Daoy (cell line): ENCODE results near the gene CCNF. TPM values are rescaled to one million over a fixed set of nuclear protein-coding genes. Genes with fewer than 3 reads are reported as not detected.

Source experiments
- DNase-seq: peaks from one replicate; pipeline ENCODE4 v3.0.0-alpha.2; 2015; ENCODE audit warnings: low read depth
- total RNA-seq: library from RNA; depleted of rRNA; stranded (reverse); fragments of >200 nt; shearing (Covaris generic); gene quantifications from 2 replicates; pipeline ENCODE4 v1.2.3, GENCODE V29; 2014

The CCNF gene
- total RNA-seq, 1 experiment from 2014 or later: 36.3 TPM

DNA sequence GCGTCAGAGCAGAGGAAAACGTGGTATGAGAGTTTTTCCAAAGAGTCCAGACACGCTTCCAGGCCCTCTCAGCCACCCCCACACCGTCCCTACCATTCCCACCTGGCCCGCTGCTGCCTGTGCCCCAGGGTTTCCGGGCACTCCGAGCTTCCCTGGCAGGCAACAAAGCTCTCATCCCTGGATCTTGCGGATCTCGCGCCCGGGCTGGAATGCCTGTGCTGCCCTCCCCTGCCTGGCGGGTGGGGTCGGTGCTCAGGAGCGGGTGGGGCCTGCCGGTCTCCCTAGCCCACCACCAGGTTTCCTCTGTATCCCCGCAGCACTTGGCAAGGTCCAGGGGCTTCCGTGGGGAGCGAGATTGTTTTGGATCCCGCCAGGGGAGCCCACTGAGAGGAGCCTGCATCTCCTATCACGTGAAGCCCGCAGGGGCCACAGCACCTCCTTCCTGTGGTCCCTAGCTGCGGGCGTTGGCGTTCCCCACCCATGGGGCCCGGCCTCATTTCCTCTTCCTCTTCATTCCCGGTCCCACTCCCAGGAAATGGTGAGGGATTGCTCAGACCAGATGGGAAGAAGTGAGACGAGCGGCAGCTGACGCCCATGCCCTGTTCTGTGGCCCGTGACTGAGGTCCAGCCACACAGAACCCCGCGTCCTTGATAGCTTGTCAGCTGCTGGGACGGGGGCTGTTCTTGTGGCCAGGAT lies 56.7 kb downstream of the CCNF start:
- DNase-seq: no peak

DNA sequence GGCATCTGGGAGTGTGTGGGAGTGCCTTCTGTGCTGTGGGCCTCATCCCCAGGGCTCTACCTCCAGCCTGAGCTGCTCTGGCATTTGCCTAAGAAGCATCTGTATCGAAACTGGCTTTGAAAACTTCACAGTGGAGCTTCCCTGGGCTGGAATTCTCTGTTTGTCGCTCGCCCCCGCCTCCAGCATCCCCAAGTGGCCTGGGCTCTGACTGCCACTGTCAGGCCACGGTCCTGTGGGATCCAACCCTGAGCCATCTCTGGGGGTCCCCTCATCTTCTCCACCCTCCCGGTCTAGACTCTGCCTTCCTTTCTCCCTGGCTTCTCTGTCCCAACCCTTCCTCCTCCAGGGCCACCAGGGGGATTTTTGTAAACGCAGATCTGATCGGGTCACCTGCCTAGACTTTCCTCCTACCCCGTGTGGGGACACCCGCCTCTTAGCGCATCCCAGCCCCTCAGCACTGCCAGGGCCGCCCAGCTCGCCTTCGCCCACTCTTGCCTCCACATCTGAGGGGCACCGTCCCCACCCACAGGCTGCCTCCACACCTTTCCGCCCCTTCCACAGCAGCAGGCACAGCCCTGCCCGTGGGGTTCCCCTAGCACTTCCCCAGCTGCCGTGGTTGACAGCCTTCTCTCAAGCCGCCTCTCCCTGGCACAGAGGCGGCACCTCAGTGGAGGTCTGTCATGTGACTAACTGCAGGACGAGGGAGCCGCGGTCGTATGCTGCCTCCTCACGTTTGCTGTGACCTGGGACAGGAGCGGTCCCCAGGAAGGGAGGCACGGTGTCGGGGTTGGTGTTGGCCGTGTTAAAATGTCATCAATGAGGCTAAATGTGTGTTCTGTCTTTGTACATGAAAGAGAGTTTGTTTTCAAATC lies 57.6 kb downstream of the CCNF start:
- DNase-seq: no peak

DNA sequence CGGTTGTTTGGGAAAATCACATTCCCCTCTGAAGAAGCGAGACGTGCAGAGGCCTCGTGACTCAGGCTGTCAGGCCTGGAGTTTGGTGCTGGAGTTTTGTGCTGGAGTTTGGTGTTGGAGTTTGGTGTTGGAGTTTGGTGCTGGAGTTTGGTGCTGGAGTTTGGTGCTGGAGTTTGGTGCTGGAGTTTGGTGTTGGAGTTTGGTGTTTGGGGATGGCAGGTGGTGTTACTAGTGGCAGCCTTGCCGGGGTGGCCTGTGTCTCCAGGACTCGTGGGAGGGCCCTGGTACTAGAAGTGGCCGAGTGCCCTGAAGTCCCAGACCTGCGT lies 58.2 kb downstream of the CCNF start:
- DNase-seq: no peak

DNA sequence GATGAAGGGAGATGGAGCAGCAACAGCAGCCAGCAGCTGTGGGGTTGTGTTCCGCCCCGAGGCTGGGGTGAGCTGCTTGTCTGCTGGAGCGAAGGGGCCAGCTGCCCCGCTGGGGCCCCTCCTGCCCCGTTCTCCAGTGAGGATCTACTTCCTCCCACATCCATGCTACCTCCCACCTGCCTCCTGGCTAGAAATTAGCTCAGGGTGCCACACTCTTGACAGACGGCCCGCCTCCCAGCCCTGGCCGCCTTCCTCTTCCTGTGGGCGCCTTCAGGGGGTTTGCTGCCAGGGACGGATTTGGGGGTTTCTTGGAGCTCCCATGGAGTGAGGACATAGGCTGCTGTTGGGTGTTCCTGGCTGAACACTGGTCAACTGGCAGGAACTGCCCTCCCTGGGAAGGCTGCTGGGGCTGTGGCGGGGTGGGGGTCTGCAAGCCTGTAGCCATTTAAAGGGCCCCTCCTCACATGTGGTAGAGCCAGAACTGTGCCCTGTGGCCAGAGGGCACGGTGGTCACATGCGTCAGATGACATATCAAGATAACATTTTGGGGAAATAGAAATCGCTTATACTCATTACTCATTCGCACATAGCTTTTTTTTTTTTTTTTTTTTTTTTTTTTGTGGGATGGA lies 58.8 kb downstream of the CCNF start:
- no peak for DNase-seq

DNA sequence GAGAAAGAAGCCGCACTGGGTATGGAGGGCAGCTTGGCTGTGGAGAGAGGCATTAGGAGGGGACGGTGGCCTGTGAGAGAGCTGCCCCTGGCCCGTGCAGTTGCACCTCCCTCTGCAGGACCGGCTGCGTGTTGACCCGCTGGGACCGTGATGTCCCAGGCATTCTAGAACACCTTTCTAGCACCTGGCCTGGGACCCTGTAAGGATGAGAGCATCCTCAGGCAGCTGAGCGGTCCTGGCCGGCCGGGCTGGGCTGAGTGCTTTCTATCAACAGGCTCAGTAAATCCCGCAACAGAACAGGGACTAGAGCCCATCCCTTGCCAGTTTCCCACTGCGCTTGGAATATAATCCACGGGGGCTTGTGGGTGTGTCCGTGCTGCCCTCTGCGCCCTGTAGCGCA lies 60.3 kb downstream of the CCNF start:
- no peak for DNase-seq

DNA sequence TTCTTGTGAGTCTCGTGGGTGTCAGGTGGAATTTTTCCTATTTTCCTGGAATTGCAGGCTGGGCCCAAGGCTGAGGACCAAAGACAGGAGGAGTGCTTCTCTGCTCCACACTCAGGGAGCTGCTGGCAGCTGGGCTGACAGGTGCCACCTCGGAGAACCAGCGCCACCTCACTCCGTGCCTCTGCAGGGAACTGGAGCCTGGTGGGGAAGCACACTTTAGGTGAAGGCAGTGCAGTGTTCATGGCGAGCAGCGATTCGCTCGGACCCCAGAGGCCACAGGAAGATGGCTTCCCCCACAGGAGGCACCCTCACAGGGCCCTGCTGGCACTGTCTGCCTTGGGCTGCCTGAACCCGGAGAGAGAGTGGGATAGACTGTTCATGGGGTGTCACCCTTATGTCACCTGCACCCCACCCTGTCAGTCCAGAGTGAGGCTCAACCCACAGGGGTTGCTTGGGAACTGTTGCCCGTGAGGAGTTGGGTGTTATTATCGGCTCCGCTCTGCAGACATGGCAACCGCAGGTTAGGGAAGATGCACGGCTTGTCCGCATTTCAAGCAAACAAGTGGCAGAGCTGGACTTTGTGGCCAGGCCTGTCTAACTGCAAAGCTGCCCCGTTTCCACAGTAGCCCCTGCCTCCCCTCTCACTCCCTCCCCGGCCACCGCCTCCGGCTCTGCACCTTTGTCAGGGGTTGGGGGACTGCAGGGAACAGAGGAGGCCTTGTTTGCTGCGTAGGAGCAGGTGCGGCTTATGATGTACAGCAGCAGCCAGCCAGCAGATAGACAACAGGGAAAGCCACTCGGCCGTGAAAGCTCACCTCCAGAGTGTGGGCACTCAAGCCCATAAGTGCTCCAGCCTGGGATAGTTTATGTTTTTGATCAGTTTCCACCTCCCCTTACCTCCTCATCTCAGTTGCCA lies 61.2 kb downstream of the CCNF start:
- no peak for DNase-seq

DNA sequence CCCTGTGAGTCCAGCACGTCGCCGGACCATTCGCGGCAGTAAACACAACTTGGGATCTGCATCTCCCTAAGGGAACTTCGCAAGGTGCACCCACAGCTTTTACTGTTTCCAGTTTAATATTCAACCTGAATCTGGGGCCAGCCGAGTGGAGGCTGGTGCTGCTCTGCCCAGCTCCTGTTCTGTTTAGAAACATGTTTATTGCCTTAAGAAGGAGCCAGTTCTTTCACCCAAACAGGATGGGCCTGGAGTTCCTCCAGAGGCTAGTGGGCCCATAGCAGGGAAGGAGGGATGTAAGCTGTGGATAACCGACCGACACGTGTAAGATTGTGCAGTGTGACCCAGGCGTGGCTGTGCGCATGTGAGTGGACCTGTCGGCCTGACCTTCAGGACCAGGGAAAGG lies 63.0 kb downstream of the CCNF start:
- DNase-seq: no peak

DNA sequence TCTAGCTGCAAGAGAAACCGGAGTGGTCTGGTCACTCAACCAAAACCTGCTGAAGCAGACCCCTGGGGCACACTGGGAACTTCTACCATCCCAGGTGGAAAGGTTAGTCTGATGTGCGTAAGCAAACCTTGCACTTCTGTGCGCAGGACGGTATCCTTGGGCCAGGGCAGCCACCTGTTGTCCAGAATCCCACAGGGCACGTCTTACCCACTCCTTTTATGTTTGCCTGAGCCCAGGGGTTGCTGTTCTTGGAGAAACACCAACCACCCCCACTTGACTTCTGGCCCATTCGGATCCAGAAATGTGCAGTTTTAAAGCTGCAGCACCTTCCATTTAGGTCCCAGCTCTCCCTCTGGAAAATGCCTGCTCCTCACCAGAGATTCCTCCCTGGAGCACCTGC lies 64.4 kb downstream of the CCNF start:
- no peak for DNase-seq

DNA sequence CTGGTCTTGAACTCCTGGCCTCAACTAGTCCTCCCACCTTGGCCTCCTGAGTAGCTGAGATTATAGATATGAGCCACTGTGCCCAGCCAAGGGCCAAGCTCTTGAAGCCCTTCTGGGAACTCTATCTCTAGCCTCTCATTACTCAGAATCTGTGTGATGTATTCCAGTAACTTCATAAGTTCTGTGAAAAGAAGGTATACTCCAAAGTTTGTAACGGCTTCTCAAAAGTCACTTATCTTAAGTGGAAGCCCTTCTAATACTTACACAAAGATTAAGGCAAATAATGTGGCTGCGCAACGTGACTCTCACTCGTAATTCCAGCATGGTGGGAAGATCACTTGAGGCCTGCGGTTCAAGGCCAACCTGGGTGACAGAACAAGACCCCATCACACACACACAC lies 65.4 kb downstream of the CCNF start:
- no peak for DNase-seq

DNA sequence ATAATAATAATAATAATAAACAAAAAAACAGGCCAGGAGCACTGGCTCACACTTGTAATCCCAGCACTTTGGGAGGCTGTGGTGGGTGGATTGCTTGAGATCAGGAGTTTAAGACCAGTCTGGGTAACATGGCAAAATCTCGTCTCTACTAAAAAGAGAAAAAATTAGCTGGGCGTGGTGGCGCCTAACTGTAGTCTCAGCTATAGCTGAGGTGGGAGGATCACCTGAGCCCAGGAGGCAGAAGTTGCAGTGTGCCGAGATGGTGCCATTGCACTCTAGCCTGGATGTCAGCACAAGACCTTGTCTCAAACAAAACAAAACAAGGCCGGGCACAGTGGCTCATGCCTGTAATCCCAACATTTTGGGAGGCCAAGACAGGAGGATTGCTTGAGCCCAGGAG lies 65.8 kb downstream of the CCNF start:
- DNase-seq: no peak

DNA sequence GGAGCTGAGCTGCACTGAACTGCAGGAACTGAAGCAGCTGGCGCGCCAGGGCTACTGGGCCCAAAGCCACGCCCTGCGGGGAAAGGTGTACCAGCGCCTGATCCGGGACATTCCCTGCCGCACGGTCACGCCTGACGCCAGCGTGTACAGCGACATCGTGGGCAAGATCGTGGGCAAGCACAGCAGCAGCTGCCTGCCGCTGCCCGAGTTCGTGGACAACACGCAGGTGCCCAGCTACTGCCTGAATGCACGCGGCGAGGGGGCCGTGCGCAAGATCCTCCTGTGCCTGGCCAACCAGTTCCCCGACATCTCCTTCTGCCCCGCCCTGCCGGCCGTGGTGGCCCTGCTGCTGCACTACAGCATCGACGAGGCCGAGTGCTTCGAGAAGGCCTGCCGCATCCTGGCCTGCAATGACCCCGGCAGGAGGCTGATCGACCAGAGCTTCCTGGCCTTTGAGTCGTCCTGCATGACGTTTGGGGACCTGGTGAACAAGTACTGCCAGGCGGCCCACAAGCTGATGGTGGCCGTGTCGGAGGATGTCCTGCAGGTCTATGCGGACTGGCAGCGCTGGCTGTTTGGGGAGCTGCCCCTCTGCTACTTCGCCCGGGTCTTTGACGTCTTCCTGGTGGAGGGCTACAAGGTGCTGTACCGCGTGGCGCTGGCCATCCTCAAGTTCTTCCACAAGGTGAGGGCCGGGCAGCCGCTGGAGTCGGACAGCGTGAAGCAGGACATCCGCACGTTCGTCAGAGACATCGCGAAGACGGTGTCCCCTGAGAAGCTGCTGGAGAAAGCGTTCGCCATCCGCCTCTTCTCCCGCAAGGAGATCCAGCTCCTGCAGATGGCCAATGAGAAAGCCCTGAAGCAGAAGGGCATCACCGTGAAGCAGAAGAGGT lies 67.2 kb downstream of the CCNF start:
- no peak for DNase-seq

DNA sequence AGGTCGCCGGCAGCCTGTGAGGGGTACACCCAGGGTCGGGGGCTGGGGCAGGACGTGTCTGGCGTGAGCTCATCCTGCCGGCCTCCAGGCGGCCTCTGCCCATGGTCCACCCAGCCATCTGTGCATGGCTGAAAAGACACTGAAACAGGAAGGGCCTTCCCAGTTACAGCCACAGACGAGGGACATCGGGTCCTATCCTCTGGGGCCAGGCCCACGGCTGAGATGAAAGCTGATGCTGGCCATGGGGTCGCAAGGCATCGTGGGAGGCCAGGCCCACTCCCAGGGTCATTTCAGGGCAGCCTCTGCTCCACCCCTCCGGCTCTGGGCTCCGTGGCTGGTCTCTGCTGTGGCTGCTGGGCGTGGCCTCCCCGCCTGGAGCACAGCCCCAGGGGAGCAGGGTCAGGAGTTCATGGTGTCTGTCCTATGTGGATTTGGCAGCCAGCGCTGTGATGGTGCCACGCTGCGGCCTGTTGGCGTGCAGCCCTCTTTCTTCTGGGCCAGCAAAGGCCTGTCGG lies 67.9 kb downstream of the CCNF start:
- DNase-seq: peak; percentile 51

DNA sequence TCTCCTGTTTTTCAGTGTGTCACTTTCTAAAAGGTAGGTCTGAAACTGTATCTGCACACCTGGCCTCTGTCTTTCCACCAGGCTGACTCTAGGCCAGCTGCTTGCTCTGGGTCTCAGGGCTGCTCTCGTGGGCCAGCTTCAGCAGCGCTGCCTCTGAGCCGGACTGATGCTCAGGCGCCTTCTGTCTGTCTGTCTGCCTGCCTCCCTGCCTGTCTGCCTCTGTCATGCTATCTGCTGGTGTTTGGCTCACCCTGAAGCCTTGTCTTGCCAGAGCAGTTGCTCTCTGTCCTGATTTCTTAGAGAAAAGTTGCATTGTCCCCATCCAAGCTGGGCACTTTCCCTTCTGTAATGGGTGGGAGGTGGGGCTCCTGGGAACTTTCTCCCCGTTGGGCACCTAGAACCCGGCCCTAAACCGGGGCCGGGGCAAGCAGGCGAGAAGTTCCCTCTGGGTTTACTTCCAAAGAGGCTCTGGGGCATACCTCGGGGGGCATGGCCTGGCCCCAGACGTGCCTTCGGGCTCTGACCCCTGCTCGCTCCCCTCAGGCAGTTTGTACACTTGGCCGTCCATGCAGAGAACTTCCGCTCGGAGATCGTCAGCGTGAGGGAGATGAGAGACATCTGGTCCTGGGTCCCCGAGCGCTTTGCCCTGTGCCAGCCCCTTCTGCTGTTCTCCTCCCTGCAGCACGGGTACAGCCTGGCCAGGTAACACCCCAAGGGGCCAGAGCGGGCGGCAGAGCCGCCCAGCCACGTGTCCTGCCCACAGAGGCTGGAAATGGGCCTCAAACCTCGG lies 68.6 kb downstream of the CCNF start:
- no peak for DNase-seq

DNA sequence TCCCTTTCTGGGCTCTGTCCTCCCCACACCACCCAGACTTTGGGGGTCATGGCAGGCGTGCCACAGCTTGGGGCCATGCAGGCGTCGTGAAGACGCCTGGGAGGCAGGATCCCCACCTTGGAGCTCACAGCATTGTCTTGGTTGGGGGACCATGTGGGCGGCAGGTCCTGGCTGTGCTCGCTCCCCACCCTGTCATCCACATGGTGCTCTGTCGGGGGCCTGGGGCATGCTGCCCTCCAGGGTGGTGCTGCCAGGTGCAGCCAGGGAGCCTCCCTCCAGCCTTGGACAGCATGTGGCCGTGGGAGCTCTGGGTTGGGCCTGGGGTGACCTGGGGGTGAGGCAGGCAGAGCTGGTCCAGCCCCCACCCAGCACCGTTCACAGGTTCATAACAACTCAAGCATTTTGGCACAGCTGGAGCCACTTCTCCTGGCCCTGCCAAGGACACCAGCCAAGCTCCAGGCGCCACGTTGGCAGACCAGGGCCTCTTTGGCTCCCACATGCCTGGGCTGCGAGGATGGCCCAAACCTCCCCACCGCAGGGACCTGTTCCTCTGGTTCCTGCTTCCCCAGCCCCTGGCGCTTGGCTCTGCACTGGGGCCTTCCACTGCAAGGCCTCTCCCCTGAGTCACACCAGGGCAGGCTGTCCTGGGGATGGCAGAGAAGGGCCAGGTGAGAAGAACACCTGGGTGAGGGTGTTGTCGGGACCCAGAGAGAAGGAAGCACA lies 69.4 kb downstream of the CCNF start:
- DNase-seq: no peak

DNA sequence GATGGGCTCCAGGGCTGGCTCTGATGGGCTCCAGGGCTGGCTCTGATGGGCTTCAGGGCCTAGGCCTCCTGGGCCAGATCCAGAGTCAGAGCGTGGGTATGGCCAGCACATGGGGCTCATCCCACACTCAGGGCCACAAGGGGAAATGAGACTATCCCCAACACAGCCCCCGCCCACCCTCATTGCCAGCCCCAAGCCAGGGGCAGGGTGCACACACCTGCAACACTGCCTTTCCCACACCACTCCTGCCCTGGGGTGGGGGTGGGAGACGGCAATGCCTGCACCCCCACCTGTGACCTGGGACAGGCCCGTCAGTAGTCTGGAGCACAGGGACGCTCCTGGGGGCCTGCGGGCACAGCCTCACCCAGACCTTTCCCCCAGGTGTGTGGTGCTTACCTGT lies 70.2 kb downstream of the CCNF start:
- no peak for DNase-seq

DNA sequence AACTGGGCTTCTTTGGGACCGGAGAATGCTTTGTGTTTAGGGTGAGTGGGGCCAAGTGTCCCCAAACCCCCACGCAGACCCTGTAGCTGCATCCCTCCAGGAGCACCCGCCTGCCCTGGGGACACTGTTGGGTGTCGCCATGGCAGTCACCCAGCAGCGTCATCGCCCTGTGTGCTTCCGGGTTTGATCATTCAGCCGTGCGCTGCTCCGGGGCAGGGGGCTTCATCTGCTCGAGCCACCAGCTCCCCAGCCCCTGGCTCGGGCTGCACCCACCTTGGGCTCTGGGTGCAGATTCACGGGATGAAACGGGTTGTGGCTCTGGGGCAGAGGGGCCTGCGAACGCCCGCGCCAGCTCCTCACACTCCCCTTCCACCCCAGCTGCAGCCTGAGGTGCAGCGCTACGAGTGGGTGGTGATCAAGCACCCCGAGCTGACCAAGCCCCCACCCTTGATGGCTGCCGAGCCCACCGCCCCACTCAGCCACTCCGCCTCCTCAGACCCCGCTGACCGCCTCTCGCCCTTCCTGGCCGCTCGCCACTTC lies 70.7 kb downstream of the CCNF start:
- no peak for DNase-seq

DNA sequence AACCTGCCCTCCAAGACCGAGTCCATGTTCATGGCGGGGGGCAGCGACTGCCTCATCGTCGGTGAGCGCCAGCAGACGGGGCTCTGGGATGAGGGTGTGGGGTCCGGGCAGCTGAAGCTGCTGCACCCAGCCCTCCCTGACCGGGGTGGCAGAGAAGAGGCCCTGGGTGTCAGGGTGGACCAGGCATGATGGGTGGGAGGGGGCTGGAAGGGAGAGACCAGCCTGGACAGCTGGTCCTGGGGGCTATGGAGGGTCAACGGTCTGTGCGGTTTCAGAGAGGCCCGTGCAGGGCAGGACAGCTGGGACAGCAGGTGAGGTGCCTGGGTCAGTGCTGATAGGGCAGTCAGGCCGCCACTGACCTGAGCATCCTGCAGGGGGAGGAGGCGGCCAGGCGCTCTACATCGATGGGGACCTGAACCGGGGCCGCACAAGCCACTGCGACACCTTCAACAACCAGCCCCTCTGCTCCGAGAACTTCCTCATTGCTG lies 71.2 kb downstream of the CCNF start:
- no peak for DNase-seq

DNA sequence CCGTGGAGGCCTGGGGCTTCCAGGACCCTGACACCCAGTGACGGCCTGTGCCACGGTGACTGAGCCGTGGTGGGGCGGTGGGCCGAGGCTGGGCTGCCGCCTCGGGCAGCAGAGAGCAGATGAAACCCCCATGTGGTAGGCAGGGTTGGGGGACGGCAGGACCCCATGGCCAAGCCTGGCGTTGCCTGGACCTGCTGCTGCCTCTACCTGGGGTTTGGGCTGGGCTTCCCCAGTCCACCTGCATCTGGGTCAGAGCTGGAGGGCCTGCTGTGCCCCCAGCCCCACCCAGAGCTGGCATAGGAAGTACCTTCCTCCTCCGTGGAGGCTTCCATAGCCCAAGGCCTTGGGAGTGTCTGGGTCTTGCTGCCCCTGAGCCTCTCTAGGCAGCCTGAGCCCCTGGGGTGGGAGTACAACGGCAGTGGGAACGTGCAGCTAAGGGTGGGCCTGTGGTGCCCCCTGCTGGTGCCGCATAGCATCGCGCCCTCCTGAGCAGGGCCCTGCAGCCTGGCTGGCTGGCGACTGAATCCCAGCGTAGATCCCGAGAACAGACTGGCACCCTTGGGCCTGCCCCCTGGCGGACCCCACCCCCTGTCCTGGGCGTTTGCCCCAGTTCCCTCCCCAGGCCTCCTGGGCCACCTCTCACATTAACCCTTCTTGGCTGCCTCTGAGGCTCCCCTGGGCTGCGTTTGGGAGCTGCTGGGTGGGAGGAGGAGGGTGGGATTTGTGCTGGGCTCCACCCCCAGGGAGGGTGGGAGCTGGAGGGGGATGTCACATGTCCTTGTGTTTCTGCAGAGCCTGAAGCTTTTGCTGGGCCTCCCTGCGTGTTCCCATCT lies 71.9 kb downstream of the CCNF start:
- peak; percentile 82 for DNase-seq
